ENCODE measurements around the gene HRH2.
A peak's percentile ranks its signal among the peaks of the same experiment; 100 is the strongest.
"Not testable (repeated sequence)": the region's sequence is repeated elsewhere in the genome, so short reads cannot be mapped to it uniquely, and the experiment has no call there.

The HRH2 gene

DNA sequence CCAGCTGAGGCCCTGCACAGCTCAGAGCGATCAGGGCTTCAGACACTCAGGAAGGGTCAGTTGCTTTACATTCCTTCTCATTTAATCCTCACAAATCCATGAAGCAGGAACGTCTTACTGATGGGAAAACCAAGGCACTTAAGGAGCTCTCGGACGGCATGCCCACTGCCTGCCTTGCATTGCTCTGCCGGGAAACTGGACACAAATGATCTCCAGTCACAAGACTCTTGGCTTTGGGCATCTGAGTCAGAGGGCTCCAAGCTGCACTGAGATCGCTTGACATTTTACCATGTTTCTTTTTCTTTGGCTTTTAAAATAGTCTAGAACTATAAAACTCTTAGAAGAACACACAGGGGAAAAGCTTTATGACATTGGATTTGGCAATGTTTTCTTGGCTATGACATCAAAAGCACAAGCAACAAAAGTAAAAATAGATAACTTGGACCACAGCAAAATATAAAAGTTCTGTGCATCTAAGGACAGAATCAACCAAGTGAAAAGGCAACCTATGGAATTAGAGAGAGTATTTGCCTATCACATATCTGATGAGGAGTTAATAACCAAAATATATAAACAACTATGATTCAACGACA lies 43.6 kb upstream of the HRH2 start:
- no CpG with 5 or more reads among the region's 7 CpGs for WGBS, 2 donors (ENCODE audit: extremely low coverage in 2 of 2, insufficient read length in 2 of 2, insufficient replicate concordance in 1 of 2)

DNA sequence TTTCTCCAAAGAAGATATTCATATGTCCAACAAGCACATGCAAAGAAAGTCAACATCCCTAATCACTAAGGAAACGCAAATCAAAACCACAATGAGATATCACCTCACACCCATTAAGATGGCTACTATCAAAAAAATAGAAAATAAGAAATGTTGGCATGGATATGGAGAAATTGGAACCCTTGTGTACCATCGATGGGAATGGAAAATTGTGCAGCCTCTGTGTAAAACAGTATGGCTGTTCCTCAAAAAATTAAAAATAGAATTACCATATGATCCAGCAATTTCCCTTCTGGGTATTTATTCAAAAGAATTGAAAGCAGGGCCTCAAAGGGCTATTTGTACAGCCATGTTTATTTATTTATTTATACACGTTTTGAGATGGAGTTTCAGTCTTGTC lies 43.0 kb upstream of the HRH2 start:
- no peak overlapping the region for H3K27ac ChIP-seq (replicated peaks; ENCODE audit: low read length)
- no peak overlapping the region for H4K91ac ChIP-seq (ENCODE audit: low read depth, low read length, poor library complexity)

More for the DNA sequence above, 43.6 kb upstream of the HRH2 start:
- Histone ChIP-seq H3K9me3 (replicated peaks in 1 of 2; ENCODE audit: control insufficient read depth in 2 of 2, insufficient read depth in 1 of 2, low read depth in 1 of 2, low read length in 2 of 2) (no peaks in the 10 kb centered on the region), H3K4me2 (ENCODE audit: insufficient read depth, low read length, poor library complexity, severe bottlenecking) (no peak overlapping the region), H3K23ac (ENCODE audit: low read depth, low read length, poor library complexity) (no peak overlapping the region), H2AFZ (ENCODE audit: low read length) (no peak overlapping the region), H3K27me3 (ENCODE audit: control insufficient read depth in 3 of 3, insufficient read depth in 3 of 3, low read depth in 1 of 3, low read length in 3 of 3) (peaks cover 0 to 3% (median 0%) of the 10 kb centered on the region in 3 experiments), H4K91ac (ENCODE audit: low read depth, low read length, poor library complexity) (no peak overlapping the region), H3K4me3 (ENCODE audit: low read length in 2 of 2) (no peak overlapping the region), H2BK120ac (ENCODE audit: low read depth, low read length) (no peak overlapping the region), H3K4ac (ENCODE audit: low read length) (no peak overlapping the region), H4K8ac (ENCODE audit: low read depth, low read length) (no peak overlapping the region), H2AK5ac (ENCODE audit: low read depth, low read length) (no peak overlapping the region), H3K36me3 (replicated peaks in 1 of 2; ENCODE audit: control insufficient read depth in 2 of 2, insufficient read depth in 2 of 2, low read length in 2 of 2) (no peaks in the 10 kb centered on the region), H2BK15ac (ENCODE audit: low read length) (no peak overlapping the region), H3K79me1 (ENCODE audit: low read depth, low read length) (no peaks in the 10 kb centered on the region), H3K4me1 (ENCODE audit: control insufficient read depth in 2 of 2, insufficient read depth in 1 of 2, low read depth in 1 of 2, low read length in 2 of 2) (no peaks in the 10 kb centered on the region), H3K14ac (ENCODE audit: low read length) (no peak overlapping the region), H3K18ac (ENCODE audit: low read length) (no peak overlapping the region), H3K27ac (replicated peaks; ENCODE audit: low read length) (no peak overlapping the region), H2BK5ac (ENCODE audit: low read length) (no peak overlapping the region), H2BK12ac (ENCODE audit: low read length) (no peak overlapping the region), H3K9ac (ENCODE audit: low read depth, low read length, poor library complexity) (peak overlapping the region; percentile 52)
- no peak for DNase-seq (ENCODE audit: low spot score)

DNA sequence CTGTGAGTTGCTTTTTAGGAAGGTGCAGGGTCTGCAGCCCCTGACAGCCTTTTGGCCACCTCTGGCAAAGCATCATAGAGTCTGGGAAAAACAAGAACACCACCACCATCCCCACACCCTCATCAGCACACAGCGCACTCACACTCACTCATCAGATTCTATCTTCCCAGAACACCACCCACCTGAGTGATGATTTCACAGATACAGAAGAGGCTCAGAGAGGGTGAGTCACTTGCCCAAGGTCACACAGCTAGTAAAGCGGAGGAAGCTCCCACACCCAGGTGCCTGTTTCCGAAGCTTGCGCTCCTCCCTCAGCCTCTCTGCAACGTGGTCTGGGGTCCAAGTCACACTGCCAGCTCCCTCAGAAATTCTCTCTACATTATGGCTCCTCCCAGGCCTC lies 41.8 kb upstream of the HRH2 start:
- Histone ChIP-seq H3K27ac (replicated peaks; ENCODE audit: low read length) (no peak overlapping the region), H3K23ac (ENCODE audit: low read depth, low read length, poor library complexity) (no peak overlapping the region), H2AFZ (ENCODE audit: low read length) (no peak overlapping the region), H3K4me3 (ENCODE audit: low read length in 2 of 2) (peak overlapping the region in 1 of 2 donors; percentile 63), H2BK120ac (ENCODE audit: low read depth, low read length) (no peak overlapping the region), H2AK5ac (ENCODE audit: low read depth, low read length) (no peak overlapping the region), H4K8ac (ENCODE audit: low read depth, low read length) (no peak overlapping the region), H4K91ac (ENCODE audit: low read depth, low read length, poor library complexity) (no peak overlapping the region), H3K14ac (ENCODE audit: low read length) (no peak overlapping the region), H3K79me1 (ENCODE audit: low read depth, low read length) (no peaks in the 10 kb centered on the region), H3K4me2 (ENCODE audit: insufficient read depth, low read length, poor library complexity, severe bottlenecking) (no peak overlapping the region), H3K9ac (ENCODE audit: low read depth, low read length, poor library complexity) (no peak overlapping the region), H3K4me1 (ENCODE audit: control insufficient read depth in 2 of 2, insufficient read depth in 1 of 2, low read depth in 1 of 2, low read length in 2 of 2) (no peaks in the 10 kb centered on the region), H2BK15ac (ENCODE audit: low read length) (no peak overlapping the region), H3K27me3 (ENCODE audit: control insufficient read depth in 3 of 3, insufficient read depth in 3 of 3, low read depth in 1 of 3, low read length in 3 of 3) (peaks cover 0 to 3% (median 0%) of the 10 kb centered on the region in 3 experiments), H3K36me3 (replicated peaks in 1 of 2; ENCODE audit: control insufficient read depth in 2 of 2, insufficient read depth in 2 of 2, low read length in 2 of 2) (no peaks in the 10 kb centered on the region), H3K4ac (ENCODE audit: low read length) (no peak overlapping the region), H2BK5ac (ENCODE audit: low read length) (no peak overlapping the region), H2BK12ac (ENCODE audit: low read length) (no peak overlapping the region), H3K9me3 (replicated peaks in 1 of 2; ENCODE audit: control insufficient read depth in 2 of 2, insufficient read depth in 1 of 2, low read depth in 1 of 2, low read length in 2 of 2) (no peaks in the 10 kb centered on the region), H3K18ac (ENCODE audit: low read length) (no peak overlapping the region)
- no CpG with 5 or more reads among the region's 5 CpGs for WGBS, 2 donors (ENCODE audit: extremely low coverage in 2 of 2, insufficient read length in 2 of 2, insufficient replicate concordance in 1 of 2)
- DNase-seq (ENCODE audit: low spot score), result no peak

More for the DNA sequence above, 43.0 kb upstream of the HRH2 start:
- Histone ChIP-seq H3K23ac (ENCODE audit: low read depth, low read length, poor library complexity) (no peak overlapping the region), H4K8ac (ENCODE audit: low read depth, low read length) (no peak overlapping the region), H3K18ac (ENCODE audit: low read length) (no peak overlapping the region), H2AFZ (ENCODE audit: low read length) (no peak overlapping the region), H3K36me3 (replicated peaks in 1 of 2; ENCODE audit: control insufficient read depth in 2 of 2, insufficient read depth in 2 of 2, low read length in 2 of 2) (no peaks in the 10 kb centered on the region), H2BK12ac (ENCODE audit: low read length) (no peak overlapping the region), H3K4me3 (ENCODE audit: low read length in 2 of 2) (no peak overlapping the region), H3K9me3 (replicated peaks in 1 of 2; ENCODE audit: control insufficient read depth in 2 of 2, insufficient read depth in 1 of 2, low read depth in 1 of 2, low read length in 2 of 2) (no peaks in the 10 kb centered on the region), H3K9ac (ENCODE audit: low read depth, low read length, poor library complexity) (no peak overlapping the region), H3K4ac (ENCODE audit: low read length) (no peak overlapping the region), H2BK15ac (ENCODE audit: low read length) (no peak overlapping the region), H3K4me2 (ENCODE audit: insufficient read depth, low read length, poor library complexity, severe bottlenecking) (no peak overlapping the region), H2BK120ac (ENCODE audit: low read depth, low read length) (no peak overlapping the region), H3K14ac (ENCODE audit: low read length) (no peak overlapping the region), H3K27me3 (ENCODE audit: control insufficient read depth in 3 of 3, insufficient read depth in 3 of 3, low read depth in 1 of 3, low read length in 3 of 3) (peaks cover 0 to 3% (median 0%) of the 10 kb centered on the region in 3 experiments), H2AK5ac (ENCODE audit: low read depth, low read length) (no peak overlapping the region), H3K4me1 (ENCODE audit: control insufficient read depth in 2 of 2, insufficient read depth in 1 of 2, low read depth in 1 of 2, low read length in 2 of 2) (no peaks in the 10 kb centered on the region), H3K79me1 (ENCODE audit: low read depth, low read length) (no peaks in the 10 kb centered on the region), H2BK5ac (ENCODE audit: low read length) (no peak overlapping the region)
- no CpG with 5 or more reads among the region's 3 CpGs for WGBS, 2 donors (ENCODE audit: extremely low coverage in 2 of 2, insufficient read length in 2 of 2, insufficient replicate concordance in 1 of 2)
- DNase-seq (ENCODE audit: low spot score), result no peak

DNA sequence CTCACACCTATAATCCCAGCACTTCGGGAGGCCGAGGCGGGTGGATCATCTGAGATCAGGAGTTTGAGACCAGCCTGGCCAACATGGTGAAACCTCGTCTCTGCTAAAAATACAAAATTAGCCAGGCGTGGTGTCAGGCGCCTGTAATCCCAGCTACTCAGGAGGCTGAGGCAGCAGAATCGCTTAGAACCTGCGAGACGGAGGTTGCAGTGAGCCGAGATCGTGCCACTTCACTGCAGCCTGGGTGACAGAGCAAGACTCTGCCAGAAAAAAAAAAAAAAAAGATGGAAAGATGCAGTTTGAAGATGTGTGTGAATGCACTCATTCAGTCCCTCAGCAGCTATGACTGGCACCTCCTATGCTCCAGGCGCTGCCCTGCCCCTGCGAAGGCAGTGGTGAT lies 41.3 kb upstream of the HRH2 start:
- not testable (repeated sequence) for H3K27me3 ChIP-seq (ENCODE audit: control insufficient read depth in 3 of 3, insufficient read depth in 3 of 3, low read depth in 1 of 3, low read length in 3 of 3); H3K14ac ChIP-seq (ENCODE audit: low read length); H2BK5ac ChIP-seq (ENCODE audit: low read length); H3K79me1 ChIP-seq (ENCODE audit: low read depth, low read length); H2AK5ac ChIP-seq (ENCODE audit: low read depth, low read length); H3K9me3 ChIP-seq (replicated peaks in 1 of 2; ENCODE audit: control insufficient read depth in 2 of 2, insufficient read depth in 1 of 2, low read depth in 1 of 2, low read length in 2 of 2); H3K27ac ChIP-seq (replicated peaks; ENCODE audit: low read length); H2AFZ ChIP-seq (ENCODE audit: low read length); H2BK12ac ChIP-seq (ENCODE audit: low read length); H2BK15ac ChIP-seq (ENCODE audit: low read length); H3K4me1 ChIP-seq (ENCODE audit: control insufficient read depth in 2 of 2, insufficient read depth in 1 of 2, low read depth in 1 of 2, low read length in 2 of 2); H4K91ac ChIP-seq (ENCODE audit: low read depth, low read length, poor library complexity); H2BK120ac ChIP-seq (ENCODE audit: low read depth, low read length); H3K23ac ChIP-seq (ENCODE audit: low read depth, low read length, poor library complexity); H3K4me3 ChIP-seq (ENCODE audit: low read length in 2 of 2); DNase-seq (ENCODE audit: low spot score); H3K36me3 ChIP-seq (replicated peaks in 1 of 2; ENCODE audit: control insufficient read depth in 2 of 2, insufficient read depth in 2 of 2, low read length in 2 of 2); H3K4me2 ChIP-seq (ENCODE audit: insufficient read depth, low read length, poor library complexity, severe bottlenecking); H4K8ac ChIP-seq (ENCODE audit: low read depth, low read length); H3K4ac ChIP-seq (ENCODE audit: low read length); H3K18ac ChIP-seq (ENCODE audit: low read length)
- peak overlapping the region; percentile 30 for H3K9ac ChIP-seq (ENCODE audit: low read depth, low read length, poor library complexity)
- WGBS, 2 donors (ENCODE audit: extremely low coverage in 2 of 2, insufficient read length in 2 of 2, insufficient replicate concordance in 1 of 2), result no CpG with 5 or more reads among the region's 13 CpGs
